NB4 (cell line): Measurements from ENCODE around the gene TMEM235.

ENCODE experiments used
- POLR2A ChIP-seq: IDR thresholded peaks from 2 replicates; pipeline ENCODE4 v1.6.1; 2011; ENCODE audit warnings: mild to moderate bottlenecking; ENCODE audit not compliant: insufficient read length; ENCODE audit errors: extremely low read depth
- TF ChIP-seq, protein P1 (sequence below): IDR thresholded peaks from one replicate; pipeline ENCODE4 v1.5.1; 2012; ENCODE audit warnings: low read depth, low read length
- TF ChIP-seq, protein P2 (sequence below): IDR thresholded peaks from 2 replicates; pipeline ENCODE4 v1.6.1; 2011; ENCODE audit warnings: low read depth, low read length

DNA sequence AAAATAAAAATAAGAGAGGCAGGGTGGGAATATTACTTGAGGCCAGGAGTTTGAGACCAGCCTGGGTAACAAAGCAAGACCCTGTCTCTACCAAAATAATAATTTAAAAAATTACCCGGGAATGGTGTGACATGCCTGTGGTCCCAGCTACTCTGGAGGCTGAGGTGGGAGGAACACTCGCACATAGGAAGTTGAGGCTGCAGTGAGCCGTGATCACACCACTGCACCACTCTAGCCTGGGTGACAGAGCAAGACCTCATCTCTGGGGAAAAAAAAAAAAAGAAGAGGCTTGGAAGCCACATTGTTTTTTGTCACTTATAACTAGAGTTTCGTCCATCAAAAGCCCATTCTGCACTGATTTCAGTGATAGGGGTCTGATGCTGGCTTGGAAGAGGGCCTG is 3.3 kb upstream of the TMEM235 start:
- TF ChIP-seq, protein P1, sequence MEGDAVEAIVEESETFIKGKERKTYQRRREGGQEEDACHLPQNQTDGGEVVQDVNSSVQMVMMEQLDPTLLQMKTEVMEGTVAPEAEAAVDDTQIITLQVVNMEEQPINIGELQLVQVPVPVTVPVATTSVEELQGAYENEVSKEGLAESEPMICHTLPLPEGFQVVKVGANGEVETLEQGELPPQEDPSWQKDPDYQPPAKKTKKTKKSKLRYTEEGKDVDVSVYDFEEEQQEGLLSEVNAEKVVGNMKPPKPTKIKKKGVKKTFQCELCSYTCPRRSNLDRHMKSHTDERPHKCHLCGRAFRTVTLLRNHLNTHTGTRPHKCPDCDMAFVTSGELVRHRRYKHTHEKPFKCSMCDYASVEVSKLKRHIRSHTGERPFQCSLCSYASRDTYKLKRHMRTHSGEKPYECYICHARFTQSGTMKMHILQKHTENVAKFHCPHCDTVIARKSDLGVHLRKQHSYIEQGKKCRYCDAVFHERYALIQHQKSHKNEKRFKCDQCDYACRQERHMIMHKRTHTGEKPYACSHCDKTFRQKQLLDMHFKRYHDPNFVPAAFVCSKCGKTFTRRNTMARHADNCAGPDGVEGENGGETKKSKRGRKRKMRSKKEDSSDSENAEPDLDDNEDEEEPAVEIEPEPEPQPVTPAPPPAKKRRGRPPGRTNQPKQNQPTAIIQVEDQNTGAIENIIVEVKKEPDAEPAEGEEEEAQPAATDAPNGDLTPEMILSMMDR, result no peak
- no peak for TF ChIP-seq POLR2A
- TF ChIP-seq, protein P2, sequence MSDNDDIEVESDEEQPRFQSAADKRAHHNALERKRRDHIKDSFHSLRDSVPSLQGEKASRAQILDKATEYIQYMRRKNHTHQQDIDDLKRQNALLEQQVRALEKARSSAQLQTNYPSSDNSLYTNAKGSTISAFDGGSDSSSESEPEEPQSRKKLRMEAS, result no peak
